HG03280 (cell line): ENCODE measurements around the gene C1QTNF9B.
"Not testable (repeated sequence)": the region's sequence is repeated elsewhere in the genome, so short reads cannot be mapped to it uniquely, and the experiment has no call there.

Experiments
- ATAC-seq: cut with Tn5 transposase; IDR thresholded peaks from one replicate; pipeline ENCODE4 v1.9.1; 2021; ENCODE audit warnings: mild to moderate bottlenecking, moderate library complexity; ENCODE audit not compliant: unreplicated experiment

Gene C1QTNF9B

DNA sequence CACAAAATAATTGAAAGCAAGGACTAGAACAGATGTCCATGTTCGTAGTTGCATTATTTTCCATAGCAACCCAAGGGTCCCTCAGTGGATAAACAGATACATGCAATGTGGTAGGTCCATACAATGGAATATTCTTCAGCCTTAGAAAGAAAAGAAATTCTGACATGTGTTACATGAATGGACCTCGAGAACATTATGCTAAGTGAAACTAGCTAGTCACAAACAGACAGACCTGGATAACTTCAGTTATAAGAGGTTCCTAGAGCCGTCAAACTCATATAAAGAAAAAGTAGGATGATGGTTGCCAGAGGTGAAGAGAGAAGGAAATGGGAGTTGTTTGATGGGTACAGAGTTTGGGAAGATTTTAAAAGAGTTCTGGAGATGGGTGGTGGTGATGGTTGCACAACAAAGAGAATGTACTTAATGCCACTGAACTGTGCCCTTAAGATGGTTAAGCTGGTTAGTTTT lies at the start of gene C1QTNF9B:
C1QTNF9B (minus strand) TSS at position 51 of the 468 bp plus-strand sequence.
- ATAC-seq: not testable (repeated sequence)

- no peak for ATAC-seq
These were observed 49.6 kb upstream of the C1QTNF9B start for GRCh38 chr13:23946900-23947299.

DNA sequence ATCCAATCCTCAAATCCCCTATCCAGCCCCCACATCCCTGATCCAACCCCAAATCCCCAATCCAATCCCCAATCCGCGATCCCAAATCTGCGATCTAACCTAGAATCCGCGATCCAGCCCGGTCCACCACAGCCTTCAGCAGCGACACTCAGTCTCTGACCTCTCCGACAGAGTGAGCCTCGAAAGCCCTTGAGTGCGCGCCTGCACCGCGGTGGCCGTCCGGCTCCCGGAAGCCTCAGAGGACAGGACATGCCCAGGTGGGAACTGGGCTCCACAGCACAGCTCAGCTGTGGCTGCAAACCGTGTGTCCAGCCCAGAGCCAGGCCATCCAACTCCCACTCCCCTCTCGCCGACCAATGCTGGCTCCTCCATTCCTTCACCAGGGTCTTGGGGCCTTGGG lies 48.8 kb upstream of the C1QTNF9B start:
- ATAC-seq: no peak

DNA sequence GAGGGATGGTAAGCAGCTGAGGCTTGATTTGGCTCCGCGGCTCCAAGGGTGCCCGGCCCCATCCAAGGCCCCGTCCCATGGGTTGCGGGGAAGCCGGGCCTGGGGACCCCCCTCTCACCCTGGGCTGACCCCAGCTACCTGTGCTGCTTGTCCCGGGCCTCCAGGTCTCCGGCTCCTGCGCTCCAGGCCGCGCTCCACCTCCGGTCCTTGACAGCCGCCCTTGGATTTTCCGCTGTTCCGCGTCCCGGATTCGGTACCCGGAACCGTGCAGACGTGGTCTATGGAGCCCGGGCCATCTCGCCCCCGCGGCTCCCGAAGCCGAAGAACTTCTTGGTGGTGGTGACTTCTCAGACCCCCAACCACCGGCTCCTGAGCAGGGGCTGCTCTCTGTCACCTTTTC lies 48.3 kb upstream of the C1QTNF9B start:
- no peak for ATAC-seq

DNA sequence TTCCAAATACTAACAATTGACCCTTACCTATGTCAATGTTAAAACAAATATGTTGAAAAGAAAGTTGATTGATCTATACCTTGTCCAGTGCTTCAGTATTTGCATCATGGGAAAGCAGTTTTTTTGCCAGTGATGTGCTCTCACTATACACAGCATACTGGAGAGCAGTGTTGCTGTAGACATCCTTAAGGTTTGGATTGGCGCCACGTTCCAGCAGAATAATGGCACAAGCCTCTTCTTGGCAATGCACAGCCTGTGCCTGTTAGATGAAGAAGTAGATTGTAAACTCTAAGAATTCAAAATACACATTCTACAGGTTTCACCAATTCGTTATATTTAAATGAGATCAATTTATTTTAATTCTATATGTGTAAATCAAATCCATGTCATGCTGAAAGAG lies 43.9 kb upstream of the C1QTNF9B start:
- no peak for ATAC-seq

DNA sequence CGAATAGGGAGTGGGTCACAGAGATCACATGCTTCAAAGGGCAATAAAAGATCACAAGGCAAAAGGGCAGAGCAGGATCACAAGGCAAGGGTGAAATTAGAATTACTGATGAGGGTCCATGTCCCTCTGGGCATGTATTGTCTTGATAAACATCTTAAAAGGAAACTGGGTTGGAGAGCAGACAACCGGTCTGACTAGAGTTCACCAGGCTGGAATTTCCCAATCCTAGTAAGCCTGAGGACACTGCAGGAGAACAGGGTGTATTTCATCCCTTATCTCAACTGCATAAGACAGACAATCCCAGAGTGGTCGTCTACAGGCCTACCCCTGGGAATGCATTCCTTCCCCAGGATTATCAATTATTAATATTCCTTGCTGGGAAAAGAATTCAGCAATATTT lies 42.4 kb upstream of the C1QTNF9B start:
- not testable (repeated sequence) for ATAC-seq

- ATAC-seq: no peak
These were observed 37.2 kb upstream of the C1QTNF9B start for GRCh38 chr13:23934520-23934919.

DNA sequence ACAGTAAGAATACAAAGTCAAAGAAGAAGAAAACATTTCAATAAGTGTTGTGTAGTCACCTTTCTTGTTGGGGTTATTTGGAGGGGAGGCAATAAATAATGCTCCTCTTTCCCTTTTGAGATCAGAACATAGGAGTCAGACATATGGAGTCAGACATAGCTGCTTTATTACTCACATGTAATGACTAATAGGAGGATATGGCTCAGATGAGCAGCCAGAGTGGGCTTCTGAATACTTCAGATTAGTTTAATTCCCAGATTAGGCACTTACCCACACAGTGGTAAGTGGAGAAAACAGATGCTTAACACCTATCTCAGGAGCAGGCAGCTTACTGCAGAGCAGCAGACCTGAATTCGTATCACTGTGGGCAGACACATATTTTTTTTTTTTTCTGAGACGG lies 31.7 kb upstream of the C1QTNF9B start:
- no peak for ATAC-seq

- ATAC-seq: no peak
These were observed 25.7 kb upstream of the C1QTNF9B start for GRCh38 chr13:23923031-23923430.

DNA sequence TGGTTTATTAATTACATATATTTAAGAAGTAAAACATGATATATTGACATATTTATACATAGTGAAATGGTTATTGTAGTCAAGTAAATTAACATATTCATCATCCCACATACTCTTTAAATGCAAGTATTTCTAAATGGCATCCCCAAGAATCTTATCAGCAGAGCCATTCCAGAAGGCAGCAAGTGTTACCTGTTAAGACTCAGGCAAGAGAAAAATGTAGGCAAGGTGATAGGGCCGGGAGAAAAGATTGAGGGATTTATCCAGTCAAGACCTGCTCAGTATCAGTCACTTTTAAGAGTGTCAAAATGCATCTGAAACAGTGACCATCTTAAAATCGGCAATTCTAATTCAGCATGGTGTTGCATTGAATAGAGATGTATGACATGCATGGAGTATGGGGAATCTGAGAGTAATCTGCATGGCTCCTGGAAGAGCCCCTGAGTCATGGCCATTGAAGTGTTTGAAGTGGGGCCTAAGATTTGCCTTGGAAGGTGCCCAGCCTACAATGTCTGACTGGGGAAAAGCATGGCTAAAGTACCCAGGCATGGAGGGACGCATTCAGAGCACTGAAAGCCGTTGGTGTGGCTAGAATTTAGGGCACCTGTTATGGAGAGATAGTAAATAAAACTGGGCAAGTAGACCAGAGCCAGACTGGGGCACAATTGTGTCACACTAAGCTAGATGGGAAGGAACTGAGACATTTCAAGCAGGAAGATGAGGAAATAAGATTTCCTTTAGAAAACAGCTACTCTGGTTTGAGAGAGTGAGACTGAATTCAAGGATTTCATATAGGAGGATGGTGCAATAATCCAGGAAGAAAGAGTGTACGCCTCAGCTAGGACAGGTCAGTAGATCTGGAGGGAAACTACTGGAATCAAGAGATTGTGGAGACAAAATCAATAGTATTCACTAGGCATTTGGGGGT lies 25.0 kb upstream of the C1QTNF9B start:
- no peak for ATAC-seq

DNA sequence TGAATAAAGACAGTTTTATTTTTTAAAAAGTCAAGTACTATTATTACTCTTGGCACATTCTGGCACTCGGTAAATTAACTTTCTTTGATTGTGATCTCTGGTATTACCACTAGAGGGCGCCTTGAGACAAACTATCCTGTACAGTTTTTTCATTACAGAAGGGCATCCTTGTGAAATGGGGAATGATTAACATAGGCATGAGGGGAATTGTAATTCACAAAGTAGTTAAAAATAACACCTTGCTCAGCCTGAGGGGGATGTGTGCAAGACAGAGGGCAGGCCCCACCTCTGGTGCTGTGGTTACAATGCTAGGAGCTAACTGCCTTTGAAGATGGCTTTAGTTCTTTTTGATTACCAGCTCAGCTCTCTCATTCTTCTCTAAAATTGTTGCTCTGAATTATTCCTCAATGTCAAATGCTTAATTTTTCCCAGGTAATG lies 24.2 kb upstream of the C1QTNF9B start:
- no peak for ATAC-seq

- ATAC-seq: no peak
These were observed 21.7 kb upstream of the C1QTNF9B start for GRCh38 chr13:23919006-23919405.

- ATAC-seq: no peak
These were observed 20.9 kb upstream of the C1QTNF9B start for GRCh38 chr13:23918208-23918607.

DNA sequence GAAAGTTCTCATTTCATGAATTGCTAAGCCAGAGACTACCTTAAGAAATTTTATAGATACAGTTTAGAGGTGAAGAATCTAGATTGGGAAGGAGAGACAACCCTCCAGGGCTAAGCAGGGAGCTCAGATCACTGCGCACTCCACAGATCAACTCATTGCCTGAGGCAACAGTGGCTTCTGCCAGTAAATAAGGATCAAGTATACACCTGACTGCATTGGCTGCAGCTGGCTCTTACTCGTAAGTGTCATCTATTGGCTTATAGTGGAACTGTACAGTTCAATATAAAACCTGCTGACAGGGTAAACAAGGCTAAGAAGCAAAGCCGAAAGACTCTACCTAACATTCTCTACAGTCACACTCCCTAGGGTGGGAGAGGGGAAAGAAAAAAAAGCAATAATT lies 18.0 kb upstream of the C1QTNF9B start:
- ATAC-seq: no peak

- no peak for ATAC-seq
These were observed 15.2 kb upstream of the C1QTNF9B start for GRCh38 chr13:23912469-23912868.

DNA sequence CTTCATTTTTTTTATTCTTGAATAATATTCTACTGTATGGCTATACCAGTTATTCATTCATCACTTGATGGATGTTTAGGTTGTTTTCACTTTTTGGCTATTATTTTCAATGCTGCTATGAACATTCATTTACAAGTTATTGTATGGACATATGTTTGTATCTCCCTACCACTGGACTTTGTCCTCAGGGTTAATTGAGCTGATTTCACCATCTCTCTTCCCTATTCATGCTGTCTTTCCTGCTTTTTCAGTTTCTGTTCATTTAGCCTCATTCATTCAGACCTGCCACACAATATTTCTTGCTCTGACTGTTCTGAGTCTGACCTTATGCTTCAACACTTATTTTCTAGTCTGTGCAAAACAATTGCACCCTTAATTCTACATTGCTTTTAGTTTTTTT lies 12.3 kb upstream of the C1QTNF9B start:
- ATAC-seq: no peak

- no peak for ATAC-seq
These were observed 8.5 kb upstream of the C1QTNF9B start for GRCh38 chr13:23905766-23906165.

DNA sequence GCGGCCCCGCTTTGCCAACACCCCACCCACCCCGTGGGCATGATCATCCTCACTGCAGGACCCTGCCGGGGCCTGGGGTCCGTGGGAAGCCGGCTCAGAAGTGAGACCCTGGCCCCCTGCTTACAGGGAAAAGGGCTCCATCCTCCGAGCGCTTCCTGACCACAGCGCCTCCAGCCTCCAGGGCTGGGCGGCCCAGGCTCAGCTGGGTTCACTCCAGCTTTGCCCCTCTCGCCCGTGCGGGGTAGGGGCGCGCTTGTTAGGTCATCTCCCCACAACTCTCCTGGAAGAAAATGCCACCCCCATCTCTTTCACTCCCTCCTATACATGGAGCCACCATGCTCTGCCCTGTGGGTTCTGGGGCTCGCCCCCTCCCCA lies 6.6 kb upstream of the C1QTNF9B start:
- no peak for ATAC-seq

GRCh38 chr13:23902975-23903905 lies 5.9 kb upstream of the C1QTNF9B start:
- ATAC-seq: no peak

DNA sequence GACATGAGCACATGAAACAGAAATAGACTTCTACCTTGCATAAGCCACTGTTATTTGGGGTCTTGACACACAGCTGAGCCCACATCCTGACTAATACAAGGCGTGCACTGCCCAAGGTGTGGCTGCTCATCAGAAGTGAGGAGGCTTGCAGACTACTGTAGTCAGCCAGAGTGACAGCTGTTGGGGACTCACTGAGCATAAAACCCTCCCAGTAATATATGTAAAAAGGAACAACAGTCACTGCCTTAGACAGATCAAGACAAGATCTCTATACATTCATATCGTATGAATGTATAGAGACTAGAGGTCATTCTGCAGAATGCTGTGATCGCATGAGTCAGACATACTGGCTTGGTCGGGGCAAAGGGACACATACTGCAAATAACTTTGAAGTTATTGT lies 4.1 kb upstream of the C1QTNF9B start:
- no peak for ATAC-seq

DNA sequence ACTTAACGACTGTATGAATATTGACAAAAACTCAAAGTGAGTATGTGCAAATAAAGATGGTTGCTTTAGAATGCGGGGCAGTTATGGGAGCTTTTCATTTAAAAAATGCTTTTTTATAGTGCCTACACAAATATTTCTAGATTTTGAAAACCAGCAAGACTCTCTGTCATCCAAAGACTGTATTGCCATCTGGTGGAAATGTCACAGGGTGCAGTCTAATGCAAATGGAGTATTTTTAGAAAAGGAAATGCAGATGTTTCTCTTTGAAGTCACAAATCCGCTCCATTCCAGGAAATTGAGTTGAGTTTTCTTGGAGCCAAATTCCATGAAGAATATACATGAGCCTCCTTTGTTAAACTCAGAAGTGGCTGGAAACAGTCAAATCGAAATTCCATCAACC lies 2.3 kb upstream of the C1QTNF9B start:
- ATAC-seq: peak; percentile 54

DNA sequence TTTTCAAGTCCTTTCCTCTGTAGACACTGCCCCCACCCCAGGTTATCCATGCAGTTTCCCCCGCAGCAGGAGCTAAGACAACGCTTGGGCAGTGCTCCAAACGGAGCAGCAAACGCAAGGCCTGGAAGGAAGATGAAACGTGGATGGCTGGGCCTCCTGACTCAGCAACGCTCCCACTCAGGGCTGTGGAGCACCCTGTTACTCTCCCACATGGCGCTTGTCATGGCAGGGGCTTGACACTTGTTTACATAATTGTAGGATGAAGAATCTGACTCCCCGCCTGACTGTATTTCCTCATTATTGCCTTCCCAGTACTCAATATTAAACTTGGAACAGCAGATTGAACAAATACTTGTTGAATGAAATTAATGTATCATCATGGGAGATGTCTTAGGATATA lies 799 bp upstream of the C1QTNF9B start:
- no peak for ATAC-seq
